H1 (cell line): ENCODE results near the gene AKTIP. TPM values are rescaled to one million over a fixed set of nuclear protein-coding genes. Genes with fewer than 3 reads are reported as not detected.
A peak's percentile ranks its signal among the peaks of the same experiment; 100 is the strongest.

Experiments used
- CTCF ChIA-PET: fragments of 300-600 bp; sonication (Branson Sonifier 250); formaldehyde crosslinking; loops from one replicate; lab custom pipeline; 2021; ENCODE audit not compliant: partially characterized antibody; lab: Charles Lee
- POLR2A ChIA-PET: fragments of 300-600 bp; sonication (Branson Sonifier 250); formaldehyde crosslinking; loops from one replicate; lab custom pipeline; 2021; ENCODE audit warnings: inconsistent platforms; ENCODE audit not compliant: partially characterized antibody; lab: Charles Lee
- DNase-seq, 2 experiments: peaks; one replicate each; pipeline versions ENCODE4 v3.0.0 to v3.0.0-alpha.2; 2010 to 2022; ENCODE audit warnings: low spot score in 2 of 2, low read depth in 1 of 2, mixed read lengths in 1 of 2
- FAIRE-seq: peaks from 2 replicates; lab custom pipeline; 2011; peaks lifted over from hg19 to GRCh38; lab: Jason Lieb, UNC
- H2AFZ ChIP-seq: 2 replicates; pipeline ENCODE4 v1.8.1; 2012; ENCODE audit warnings: low read length, inconsistent platforms
- H2AK5ac ChIP-seq: 2 replicates; pipeline ENCODE4 v1.6.1; 2013; ENCODE audit warnings: low read depth, low read length
- H2BK120ac ChIP-seq: replicated peaks from 2 replicates; pipeline ENCODE3; 2013; ENCODE audit warnings: low read depth, low read length, inconsistent platforms
- H2BK12ac ChIP-seq: 2 replicates; pipeline ENCODE4 v1.6.1; 2013; ENCODE audit warnings: low read depth, low read length
- H2BK15ac ChIP-seq: 2 replicates; pipeline ENCODE4 v1.6.1; 2013; ENCODE audit warnings: low read length
- H2BK20ac ChIP-seq: 2 replicates; pipeline ENCODE4 v1.6.1; 2013; ENCODE audit warnings: low read length
- H2BK5ac ChIP-seq: 2 replicates; pipeline ENCODE4 v1.6.1; 2013; ENCODE audit warnings: low read depth, low read length
- H3K14ac ChIP-seq: 2 replicates; pipeline ENCODE4 v1.6.1; 2013; ENCODE audit warnings: inconsistent platforms; ENCODE audit not compliant: insufficient read length
- H3K18ac ChIP-seq: 2 replicates; pipeline ENCODE4 v1.6.1; 2013; ENCODE audit warnings: low read length; ENCODE audit errors: extremely low read depth
- H3K23ac ChIP-seq: 2 replicates; pipeline ENCODE4 v1.6.1; 2013; ENCODE audit warnings: inconsistent platforms; ENCODE audit not compliant: insufficient read length
- H3K23me2 ChIP-seq: 2 replicates; pipeline ENCODE4 v1.6.1; 2013; ENCODE audit warnings: low read depth, low read length
- H3K27ac ChIP-seq: 2 replicates; pipeline ENCODE4 v1.6.1; 2011; ENCODE audit warnings: low read depth, low read length, inconsistent platforms
- H3K27me3 ChIP-seq, 4 experiments: replicated peaks in 1 of 4; 1 replicate in 1 of 4; 2 replicates in 3 of 4; pipeline versions ENCODE4 v1.6.1 to v1.8.1; 2011 to 2013; ENCODE audit warnings: low read length in 3 of 4, mild to moderate bottlenecking in 3 of 4, inconsistent platforms in 2 of 4, mixed read lengths in 2 of 4, moderate library complexity in 1 of 4; ENCODE audit not compliant: control insufficient read depth in 3 of 4, insufficient read depth in 3 of 4; ENCODE audit errors: extremely low read depth in 1 of 4
- H3K36me3 ChIP-seq, 4 experiments: 2 replicates each; pipeline versions ENCODE4 v1.6.1 to v1.8.1; 2011 to 2013; ENCODE audit warnings: mild to moderate bottlenecking in 4 of 4, low read length in 3 of 4, moderate library complexity in 2 of 4, control low read depth in 1 of 4, inconsistent platforms in 1 of 4; ENCODE audit not compliant: insufficient read depth in 4 of 4, control insufficient read depth in 2 of 4
- H3K4ac ChIP-seq: replicated peaks from 2 replicates; pipeline ENCODE3; 2013; ENCODE audit warnings: low read length, low read depth, mixed read lengths, inconsistent platforms; ENCODE audit not compliant: insufficient read length
- H3K4me1 ChIP-seq, 4 experiments: replicated peaks in 1 of 4; 1 replicate in 1 of 4; 2 replicates in 3 of 4; pipeline versions ENCODE4 v1.6.1 to v1.8.1; 2011 to 2013; ENCODE audit warnings: low read length in 3 of 4, inconsistent platforms in 2 of 4, mixed read lengths in 1 of 4; ENCODE audit not compliant: insufficient read depth in 4 of 4, control insufficient read depth in 3 of 4
- H3K4me2 ChIP-seq, 2 experiments: 2 replicates each; pipeline versions ENCODE4 v1.6.1 to v1.8.1; 2011 to 2013; ENCODE audit warnings: low read depth in 2 of 2, low read length in 2 of 2, control low read depth in 1 of 2, inconsistent platforms in 1 of 2, mild to moderate bottlenecking in 1 of 2; ENCODE audit not compliant: insufficient read depth in 1 of 2
- H3K4me3 ChIP-seq, 4 experiments: fragments of 200-600, 300-600 bp in 1 of 4; sonication (generic), shearing (Covaris generic), sonication (Bioruptor Twin) in 1 of 4; 2 replicates each; pipeline versions ENCODE4 v1.5.1 to v1.8.1; 2011 to 2016; ENCODE audit warnings: low read length in 4 of 4, low read depth in 3 of 4, control low read depth in 2 of 4, inconsistent platforms in 2 of 4, mild to moderate bottlenecking in 2 of 4, mixed read lengths in 1 of 4, moderate library complexity in 1 of 4; ENCODE audit not compliant: insufficient read depth in 2 of 4; ENCODE audit errors: extremely low read depth in 1 of 4
- H3K56ac ChIP-seq: replicated peaks from 2 replicates; pipeline ENCODE3; 2013; ENCODE audit warnings: low read depth, mild to moderate bottlenecking, mixed read lengths, low read length, inconsistent platforms; ENCODE audit not compliant: insufficient read length
- H3K79me1 ChIP-seq: 2 replicates; pipeline ENCODE4 v1.6.1; 2013; ENCODE audit warnings: low read depth, low read length, control low read depth
- H3K79me2 ChIP-seq, 2 experiments: 2 replicates each; pipeline versions ENCODE4 v1.6.1 to v1.8.1; 2012 to 2013; ENCODE audit warnings: low read length in 2 of 2, mild to moderate bottlenecking in 2 of 2, inconsistent platforms in 1 of 2; ENCODE audit not compliant: insufficient read depth in 2 of 2, control insufficient read depth in 1 of 2
- H3K9ac ChIP-seq, 4 experiments: replicated peaks in 1 of 4; 1 replicate in 1 of 4; 2 replicates in 3 of 4; pipeline versions ENCODE4 v1.6.1 to v1.8.1; 2011 to 2013; ENCODE audit warnings: low read depth in 3 of 4, low read length in 3 of 4, control low read depth in 2 of 4, mild to moderate bottlenecking in 2 of 4, moderate library complexity in 2 of 4, inconsistent platforms in 1 of 4; ENCODE audit errors: extremely low read depth in 1 of 4
- H3K9me3 ChIP-seq, 2 experiments: 2 replicates each; pipeline versions ENCODE4 v1.6.1 to v1.8.1; 2012 to 2013; ENCODE audit warnings: mild to moderate bottlenecking in 2 of 2, moderate library complexity in 2 of 2, control low read depth in 1 of 2, inconsistent platforms in 1 of 2, low read depth in 1 of 2, low read length in 1 of 2, mixed read lengths in 1 of 2; ENCODE audit not compliant: insufficient read depth in 2 of 2
- H4K20me1 ChIP-seq, 2 experiments: replicated peaks in 1 of 2; 2 replicates each; pipeline versions ENCODE3 to v1.8.1; 2011 to 2013; ENCODE audit warnings: inconsistent platforms in 2 of 2, low read length in 2 of 2, mild to moderate bottlenecking in 1 of 2; ENCODE audit not compliant: insufficient read depth in 2 of 2, control insufficient read depth in 1 of 2
- H4K5ac ChIP-seq: 2 replicates; pipeline ENCODE4 v1.6.1; 2013; ENCODE audit warnings: low read length, low read depth, mixed read lengths, inconsistent platforms; ENCODE audit not compliant: insufficient read length
- H4K8ac ChIP-seq: 2 replicates; pipeline ENCODE4 v1.8.0; 2013; ENCODE audit warnings: mild to moderate bottlenecking, moderate library complexity, low read length, inconsistent platforms; ENCODE audit not compliant: insufficient read depth; ENCODE audit errors: extremely low read depth
- H4K91ac ChIP-seq: replicated peaks from 2 replicates; pipeline ENCODE3; 2013; ENCODE audit warnings: low read length, mixed read lengths, inconsistent platforms; ENCODE audit not compliant: insufficient read length
- BRCA1 ChIP-seq: IDR thresholded peaks from 2 replicates; pipeline ENCODE4 v1.6.1; 2012; ENCODE audit warnings: low read depth, low read length, improper control_type of control experiment
- CBX5 ChIP-seq: fragments of 300-800, 300-1000 bp; sonication (generic); IDR thresholded peaks from 2 replicates; pipeline ENCODE4 v1.7.1; 2016; ENCODE audit warnings: antibody characterized with exemption, low read length, low read depth
- CEBPB ChIP-seq: IDR thresholded peaks from 2 replicates; pipeline ENCODE4 v1.6.1; 2012; ENCODE audit warnings: low read depth, low read length
- CTBP2 ChIP-seq: IDR thresholded peaks from 2 replicates; pipeline ENCODE4 v1.7.0; 2011; ENCODE audit warnings: borderline replicate concordance, mild to moderate bottlenecking, moderate library complexity, mixed read lengths, low read length; ENCODE audit not compliant: insufficient read depth, insufficient read length
- FOSL1 ChIP-seq: IDR thresholded peaks from 2 replicates; pipeline ENCODE4 v1.6.1; 2011; ENCODE audit warnings: mild to moderate bottlenecking, low read depth, low read length, moderate library complexity; ENCODE audit not compliant: insufficient read depth
- HDAC2 ChIP-seq, 2 experiments: fragments of 300-600 bp in 1 of 2; sonication (generic) in 1 of 2; IDR thresholded peaks; 2 replicates each; pipeline ENCODE4 v1.6.1; 2011 to 2012; ENCODE audit warnings: low read depth in 2 of 2, low read length in 2 of 2, mild to moderate bottlenecking in 2 of 2, moderate library complexity in 2 of 2, borderline replicate concordance in 1 of 2, inconsistent platforms in 1 of 2
- SP1 ChIP-seq: IDR thresholded peaks from 2 replicates; pipeline ENCODE4 v1.6.1; 2011; ENCODE audit warnings: low read depth, low read length
- WGBS, 2 experiments: shearing (Covaris generic) in 1 of 2; methylation state at CpG; one replicate each; pipeline versions ENCODE4 v1.1.6 to v1.1.7; 2013 to 2015; ENCODE audit warnings: low lambda C conversion rate in 2 of 2, mixed read lengths in 2 of 2, inconsistent platforms in 1 of 2, low coverage in 1 of 2, missing lambda C conversion rate in 1 of 2; ENCODE audit not compliant: insufficient replicate concordance in 2 of 2, insufficient coverage in 1 of 2, insufficient read length in 1 of 2; ENCODE audit errors: extremely low coverage in 1 of 2, missing lambda C conversion rate in 1 of 2; 5-methylcytosine and 5-hydroxymethylcytosine counted together
- long read RNA-seq, 2 experiments: library from RNA in 1 of 2; library from capped mRNA in 1 of 2; stranded (forward); transcript quantifications; one replicate each; pipeline ENCODE4 v2.0.0, GENCODE V29; 2021; ENCODE audit warnings: inconsistent platforms in 1 of 2
- polyA minus RNA-seq, 3 experiments: library from RNA; depleted of rRNA, polyadenylated mRNA; stranded (reverse); fragments of >200 nt; gene quantifications; 1 replicate in 2 of 3; 2 replicates in 1 of 3; pipeline ENCODE4 v1.2.3, GENCODE V29; 2011
- polyA plus RNA-seq, 7 experiments: library from polyadenylated mRNA; depleted of rRNA in 3 of 7; stranded (reverse) in 5 of 7; unstranded in 2 of 7; fragments of >200 nt in 5 of 7; fragments of 200-250 nt in 2 of 7; gene quantifications; 1 replicate in 5 of 7; 2 replicates in 1 of 7; 4 replicates in 1 of 7; pipeline versions ENCODE4 v1.2.1 to v1.2.3, GENCODE V29; 2011 to 2013; ENCODE audit warnings: missing spikeins in 2 of 7, mixed read lengths in 2 of 7
- total RNA-seq: library from RNA; stranded (reverse); fragmentation: NEBNext Ultra II Directional; extraction: Animal tissue kit (Norgen Biotek cat#: 25700); gene quantifications from 2 replicates; pipeline ENCODE4 v1.2.1, GENCODE V29; 2021

The AKTIP gene
- total RNA-seq (15.6 and 16.5 TPM in 2 replicates), polyA plus RNA-seq (2011; rRNA removed) (12.1 and 15.0 TPM in 2 replicates), polyA minus RNA-seq (2011; rRNA and poly(A)+ RNA removed) (26.8 and 34.1 TPM in 2 replicates)
- polyA plus RNA-seq (2011; cell fraction: cytosol; rRNA removed), result 19.9 TPM
- 19.6 TPM for polyA plus RNA-seq (2011; cell fraction: nucleus; rRNA removed)
- 18.4 to 26.7 TPM (median 19.4 TPM) in 4 replicates for polyA plus RNA-seq (2012, experiment 1 of 2)
- 1.3 TPM for polyA plus RNA-seq (2012, experiment 2 of 2)
- polyA plus RNA-seq (2013, experiment 1 of 2), result 10.2 TPM
- 12.1 TPM for polyA plus RNA-seq (2013, experiment 2 of 2)
- polyA minus RNA-seq (2011; cell fraction: cytosol; rRNA and poly(A)+ RNA removed), result 16.7 TPM
- 34.5 TPM for polyA minus RNA-seq (2011; cell fraction: nucleus; rRNA and poly(A)+ RNA removed)
- long read RNA-seq, experiment 1, partial matches to known transcripts, result 6 of 21 reads
- long read RNA-seq, experiment 1, other reads (novel, unspliced or antisense), result 10 of 21 reads
- long read RNA-seq, experiment 2, partial matches to known transcripts, result 1 of 20 reads
- long read RNA-seq, experiment 2, other reads (novel, unspliced or antisense), result 15 of 20 reads

GRCh38 chr16:53502331-53503269 is at the start of gene AKTIP:
Gene AKTIP, minus strand, starts transcription at chr16:53503209. Its CDS starts 2,950 bp downstream, at chr16:53500259.
- Histone ChIP-seq H2BK15ac (no peak within 1 kb of the TSS), H4K20me1 (peaks cover 0 to 7% of the 10 kb centered on the region in 2 experiments), H3K9ac (peak within 1 kb of the TSS; percentile 54 to 81 (median 68); a peak in 6 of 7 replicates), H2BK20ac (no peak within 1 kb of the TSS), H3K18ac (peak within 1 kb of the TSS; percentile 85; the same call in 1 of the 2 replicates), H3K4me1 (peaks cover 0 to 14% (median 6%) of the 10 kb centered on the region in 4 experiments; a peak in 6 of 7 replicates), H2AFZ (peak within 1 kb of the TSS; percentile 95; the same call in 1 of the 2 replicates), H4K5ac (peak within 1 kb of the TSS; percentile 93), H3K4me3 (peak within 1 kb of the TSS; percentile 74 to 94 (median 77)), H3K14ac (no peak within 1 kb of the TSS), H4K8ac (peak within 1 kb of the TSS; percentile 95), H3K36me3 (peaks cover 0 to 8% (median 0%) of the 10 kb centered on the region in 4 experiments; a peak in 3 of 8 replicates), H2BK12ac (no peak within 1 kb of the TSS; the same call in 1 of the 2 replicates), H4K91ac (peak within 1 kb of the TSS; percentile 71), H3K23me2 (peaks cover 6% of the 10 kb centered on the region), H3K79me2 (peaks cover 0 to 19% of the 10 kb centered on the region in 2 experiments; a peak in 2 of 4 replicates), H2BK120ac (no peak within 1 kb of the TSS), H3K23ac (no peak within 1 kb of the TSS), H2AK5ac (no peak within 1 kb of the TSS), H3K4me2 (peak within 1 kb of the TSS; percentile 90 to 99), H3K56ac (peak within 1 kb of the TSS; percentile 91), H3K9me3 (no peaks in the 10 kb centered on the region), H3K4ac (peak within 1 kb of the TSS; percentile 86), H3K27ac (peak within 1 kb of the TSS; percentile 75; the same call in 1 of the 2 replicates), H2BK5ac (peak within 1 kb of the TSS; percentile 76), H3K27me3 (no peaks in the 10 kb centered on the region), H3K79me1 (no peaks in the 10 kb centered on the region; the same call in 1 of the 2 replicates)
- WGBS, 2 experiments, result 2% methylated on average over 42 of the region's 76 CpGs; no CpG with 5 or more reads in 1 of the 2 experiments
- ChIA-PET POLR2A (interaction anchor here (1.2 to 1.8 kb wide), 3 partner anchors 12 to 139 kb away, joined by 4 to 6 read pairs (median 4); partner anchors contain the start of gene RBL2), CTCF (interaction anchor here (0.6 to 1.2 kb wide), 2 partner anchors 8 to 1653 kb away, joined by 3 read pairs; no protein-coding TSS in a partner anchor)
- FAIRE-seq (no peak), DNase-seq (peak in 1 of 2 experiments; percentile 57)
- TF ChIP-seq CBX5, result no peak
- TF ChIP-seq FOSL1, result no peak
- TF ChIP-seq CEBPB, result peak; percentile 59
- no peak for TF ChIP-seq CTBP2
- no peak for TF ChIP-seq SP1
- TF ChIP-seq BRCA1, result no peak
- TF ChIP-seq HDAC2 (IDR thresholded peaks at IDR 0.05; ENCODE audit: borderline replicate concordance in 1 of 2, low read depth in 2 of 2, low read length in 2 of 2), result no peak; a peak in 1 of 4 replicates
